OCI-LY7 (cell line): Measurements from ENCODE around the gene M1AP.

Experiments
- CTCF ChIP-seq: fragments of 200-600 bp; sonication (generic); conservative IDR thresholded peaks from 2 replicates; pipeline ENCODE4 v1.5.1; 2014; ENCODE audit warnings: mild to moderate bottlenecking, antibody characterized with exemption, low read length, moderate library complexity, mixed read lengths
- EZH2phosphoT487 ChIP-seq: fragments of 200-600 bp; sonication (generic); IDR thresholded peaks from 2 replicates; pipeline ENCODE4 v1.6.1; 2018; ENCODE audit warnings: low read depth, borderline replicate concordance, mild to moderate bottlenecking, mixed run types, antibody characterized with exemption, low read length, moderate library complexity, mixed read lengths

GRCh38 chr2:74690571-74690970, 42.4 kb upstream of the M1AP start:
- TF ChIP-seq EZH2phosphoT487 (no peak), CTCF (peak; percentile 94)
